GM03348 (cell line): ENCODE data around the gene NUCB2.
A peak's percentile ranks its signal among the peaks of the same experiment; 100 is the strongest.
"Not testable (repeated sequence)": the region's sequence is repeated elsewhere in the genome, so short reads cannot be mapped to it uniquely, and the experiment has no call there.

Experiments used
- DNase-seq: peaks from one replicate; pipeline ENCODE4 v3.0.0; 2012; ENCODE audit warnings: low spot score

NUCB2 gene

DNA sequence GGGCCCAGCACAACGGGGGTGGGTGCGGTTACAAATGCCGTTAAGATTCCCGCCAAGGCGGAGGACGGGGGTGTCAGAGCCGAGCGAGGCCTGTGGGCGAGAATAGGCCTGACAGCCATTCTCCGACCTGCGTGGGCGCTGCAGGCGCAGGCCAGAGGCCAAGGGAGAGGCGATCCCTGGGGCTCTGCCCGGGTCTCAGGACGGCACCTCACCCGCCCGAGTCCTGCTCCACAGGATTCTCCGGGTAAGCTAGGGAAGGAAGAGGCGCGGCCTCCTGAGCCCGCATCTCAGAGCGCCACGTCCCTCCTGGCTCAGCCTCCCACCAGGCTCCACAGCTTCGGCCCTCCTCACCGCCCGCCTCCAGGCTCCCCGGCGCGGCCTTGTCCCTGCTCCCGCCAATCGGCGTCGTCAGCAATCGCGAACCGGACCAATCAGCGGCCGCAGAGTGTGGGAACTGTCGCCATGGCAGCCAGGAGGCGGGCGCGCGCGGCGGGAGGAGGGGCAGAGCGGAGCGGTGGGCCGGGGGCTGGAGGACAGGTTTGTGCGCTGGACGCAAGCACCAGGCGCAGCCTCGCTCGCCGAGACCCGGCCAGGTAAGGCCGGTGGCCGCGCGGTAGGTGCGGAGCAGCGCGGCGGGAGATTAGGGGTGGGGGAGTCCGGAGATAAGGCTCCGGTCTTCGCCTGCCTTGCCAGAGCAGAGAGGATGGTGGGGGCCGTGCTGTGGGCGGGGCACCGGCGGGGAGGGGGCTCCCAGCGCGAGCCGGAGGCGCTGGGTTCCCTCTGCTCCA is at the start of gene NUCB2:
Gene NUCB2, plus strand, starts transcription at position 504 of the 788 bp plus-strand sequence. CDS start 18,585 bp downstream, outside the sequence.
- peak; percentile 99 for DNase-seq

DNA sequence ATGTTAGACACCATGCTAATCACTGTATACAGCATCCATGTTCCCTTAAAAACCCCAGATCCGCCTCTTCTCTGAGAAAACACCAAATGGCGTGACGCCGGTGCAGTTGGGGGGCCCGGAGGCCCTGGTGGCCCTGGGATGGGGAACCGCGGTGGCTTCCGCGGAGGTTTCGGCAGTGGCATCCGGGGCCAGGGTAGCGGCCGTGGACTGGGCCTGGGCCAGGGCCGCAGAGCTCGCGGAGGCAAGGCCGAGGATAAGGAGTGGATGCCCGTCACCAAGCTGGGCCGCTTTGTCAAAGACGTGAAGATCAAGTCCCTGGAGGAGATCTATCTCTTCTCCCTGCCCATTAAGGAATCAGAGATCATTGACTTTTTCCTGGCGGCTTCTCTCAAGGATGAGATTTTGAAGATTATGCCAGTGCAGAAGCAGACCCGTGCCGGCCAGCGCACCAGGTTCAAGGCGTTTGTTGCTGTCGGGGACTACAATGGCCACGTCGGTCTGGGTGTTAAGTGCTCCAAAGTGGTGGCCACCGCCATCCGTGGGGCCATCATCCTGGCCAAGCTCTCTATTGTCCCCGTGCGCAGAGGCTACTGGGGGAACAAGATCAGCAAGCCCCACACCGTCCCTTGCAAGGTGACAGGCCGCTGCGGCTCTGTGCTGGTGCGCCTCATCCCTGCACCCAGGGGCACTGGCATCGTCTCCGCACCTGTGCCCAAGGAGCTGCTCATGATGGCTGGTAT is 48.2 kb upstream of the NUCB2 start:
- DNase-seq: not testable (repeated sequence)

DNA sequence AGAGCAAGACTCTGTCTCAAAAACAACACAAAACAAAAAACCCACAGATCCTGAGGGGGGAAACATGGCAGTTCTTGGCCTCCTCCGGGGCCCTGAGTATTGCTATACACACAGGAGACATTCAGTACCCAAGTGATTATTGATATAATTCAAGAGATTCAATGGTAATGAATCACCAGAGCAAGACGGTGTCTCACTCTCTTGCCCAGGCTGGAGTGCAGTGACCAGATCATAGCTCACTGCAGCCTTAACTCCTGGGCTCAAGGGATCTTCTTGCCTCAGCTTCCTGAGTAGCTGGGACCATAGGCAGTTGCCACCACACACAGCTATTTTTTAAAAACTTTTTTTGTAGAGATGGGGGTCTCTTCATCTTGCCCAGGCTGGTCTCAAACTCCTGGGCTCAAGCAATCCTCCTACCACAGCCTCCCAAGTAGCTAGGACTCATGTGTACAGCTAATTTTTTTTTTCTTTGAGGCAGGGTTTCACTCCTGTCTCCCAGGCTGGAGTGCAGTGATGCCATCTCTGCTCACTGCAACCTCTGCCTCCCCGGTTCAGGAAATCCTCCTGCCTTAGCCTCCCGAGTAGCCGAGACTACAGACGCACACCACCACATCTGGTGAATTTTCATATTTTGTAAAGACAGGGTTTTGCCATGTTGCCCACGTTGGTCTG is 46.9 kb upstream of the NUCB2 start:
- DNase-seq: no peak

DNA sequence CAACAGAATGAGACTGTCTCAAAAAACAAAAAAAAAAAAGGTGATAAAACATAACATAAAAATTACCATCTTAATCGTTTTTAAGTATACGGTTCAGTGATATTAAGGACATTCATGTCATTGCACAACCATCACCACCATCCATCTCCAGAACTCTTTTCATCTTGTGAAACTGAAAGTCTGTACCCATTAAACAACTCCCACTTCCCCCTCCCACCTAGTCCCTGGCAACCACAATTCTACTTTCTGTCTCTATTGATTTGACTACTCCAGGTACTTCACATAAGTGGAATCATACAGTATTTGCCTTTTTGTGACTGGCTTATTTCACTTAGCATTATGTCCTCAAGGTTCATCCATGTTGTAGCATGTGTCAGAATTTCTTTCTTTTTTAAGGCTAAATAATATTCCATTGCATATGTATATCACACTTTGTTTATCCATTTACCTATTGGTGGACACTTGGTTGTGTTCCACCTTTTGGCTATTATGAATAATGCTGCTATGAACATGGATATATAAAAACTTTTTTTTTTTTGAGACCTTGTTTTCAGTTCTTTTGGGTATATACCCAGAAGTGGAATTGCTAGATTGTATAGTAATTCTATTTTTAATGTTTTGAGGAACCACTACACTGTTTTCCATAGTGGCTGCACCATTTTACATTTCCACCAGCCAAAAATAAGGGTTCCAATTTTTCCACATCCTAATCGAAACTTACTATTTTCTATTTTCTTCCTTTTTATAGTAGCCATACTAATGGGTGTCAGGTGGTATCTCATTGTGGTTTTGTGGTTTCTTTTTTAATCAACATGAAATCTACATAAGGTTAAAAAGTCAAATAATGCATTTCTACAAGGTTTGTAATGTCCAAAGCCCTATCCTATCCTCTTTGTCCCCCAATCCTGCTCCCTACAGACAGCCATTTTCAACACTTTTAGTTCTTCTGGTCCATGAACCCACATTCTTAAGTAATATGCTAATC is 45.4 kb upstream of the NUCB2 start:
- DNase-seq: no peak

GRCh38 chr11:17233101-17233500 is 43.4 kb upstream of the NUCB2 start:
- DNase-seq: no peak

DNA sequence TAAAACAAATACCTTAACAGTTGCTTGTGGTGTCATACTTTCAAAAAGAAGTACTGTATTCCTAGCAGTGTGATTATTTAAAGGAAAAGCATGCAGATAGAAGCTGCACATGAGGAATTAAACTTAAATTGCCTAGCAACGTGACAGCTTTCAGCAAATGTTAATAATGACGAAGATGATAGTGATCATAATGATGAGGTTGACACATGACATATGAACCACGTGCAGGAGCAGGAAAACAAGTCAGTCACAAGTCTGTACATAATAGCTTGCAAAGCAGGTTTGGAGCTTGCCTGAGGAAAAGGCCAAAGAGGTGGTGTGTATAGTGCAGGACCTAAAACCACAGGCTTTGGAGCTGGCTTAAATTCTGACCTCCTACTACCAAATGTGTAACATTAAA is 38.2 kb upstream of the NUCB2 start:
- DNase-seq: no peak

GRCh38 chr11:17239927-17240326 is 36.6 kb upstream of the NUCB2 start:
- not testable (repeated sequence) for DNase-seq

- DNase-seq: no peak
These were observed 35.8 kb upstream of the NUCB2 start for GRCh38 chr11:17240780-17241179.

GRCh38 chr11:17242954-17243353 is 33.6 kb upstream of the NUCB2 start:
- DNase-seq: not testable (repeated sequence)

DNA sequence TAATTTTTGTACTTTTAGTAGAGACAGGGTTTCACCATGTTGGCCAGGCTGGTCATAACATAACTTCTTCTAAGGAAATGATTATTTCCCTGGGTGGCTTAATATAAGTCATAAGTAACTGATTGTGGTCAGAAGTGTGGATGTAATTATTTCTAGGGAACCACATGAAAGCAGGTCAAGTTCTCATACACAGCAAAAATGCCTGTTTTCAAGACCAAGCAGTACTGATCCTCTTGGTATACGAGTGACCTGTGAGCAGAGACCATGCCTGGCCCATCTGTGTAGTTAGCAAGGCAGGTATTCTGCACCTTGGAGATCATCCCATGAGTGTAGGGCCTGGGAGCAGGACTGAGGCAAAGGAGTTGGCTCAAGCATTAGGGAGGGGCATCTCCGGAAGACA is 32.5 kb upstream of the NUCB2 start:
- no peak for DNase-seq

DNA sequence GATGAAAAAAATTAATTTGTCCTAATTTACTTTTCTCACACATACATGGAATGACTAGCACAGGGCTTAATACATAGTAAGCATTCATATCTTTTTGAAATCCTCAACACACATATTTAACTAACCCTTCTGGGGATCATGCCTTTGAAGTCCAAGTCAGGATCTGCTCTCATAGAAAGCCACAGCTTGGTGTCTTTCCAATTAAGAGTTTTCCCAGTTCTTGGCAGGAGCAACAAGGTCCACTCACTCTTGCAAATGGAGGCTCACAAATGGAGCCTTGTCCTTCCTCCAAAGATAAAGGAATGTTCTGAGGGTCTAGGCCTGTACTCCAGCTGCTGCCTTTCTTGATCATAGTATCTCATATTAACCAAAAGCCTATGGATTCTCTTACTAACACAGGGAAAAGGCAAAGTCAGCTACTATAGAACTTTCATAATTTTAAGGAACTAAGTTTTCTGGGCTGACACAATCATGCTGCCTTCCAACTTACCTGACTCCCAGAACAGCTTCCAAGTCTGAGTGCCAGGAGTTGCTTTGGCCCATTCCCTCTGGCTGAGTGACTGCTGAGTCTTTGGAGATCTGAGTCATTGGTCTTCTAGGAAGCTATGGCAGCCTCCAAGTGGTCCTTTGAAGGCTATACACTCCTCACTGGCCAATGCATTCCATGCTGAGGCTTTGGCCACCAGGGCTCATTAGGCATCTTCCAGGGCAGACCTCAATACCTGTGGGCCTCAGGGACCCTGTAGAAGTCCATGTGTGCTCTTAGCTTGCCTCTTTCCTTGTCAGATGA is 25.8 kb upstream of the NUCB2 start:
- peak; percentile 13 for DNase-seq

DNA sequence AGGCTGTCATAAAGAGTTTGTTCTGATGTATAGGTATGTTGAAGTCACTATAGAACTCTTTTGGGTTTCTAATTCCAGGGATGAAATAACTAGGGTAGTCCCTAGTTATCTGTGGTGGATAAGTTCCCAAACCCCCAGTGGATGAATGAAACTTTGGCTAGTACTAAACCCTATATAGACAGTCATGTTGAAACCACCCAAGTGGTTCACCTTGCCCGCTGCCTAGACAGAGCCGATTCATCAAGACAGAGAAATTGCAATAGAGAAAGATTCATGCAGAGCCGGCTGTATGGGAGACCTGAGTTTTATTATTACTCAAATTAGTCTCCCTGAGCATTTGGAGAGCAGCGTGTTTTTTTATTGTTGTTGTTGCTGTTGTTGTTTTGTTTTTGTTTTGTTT is 23.8 kb upstream of the NUCB2 start:
- no peak for DNase-seq

DNA sequence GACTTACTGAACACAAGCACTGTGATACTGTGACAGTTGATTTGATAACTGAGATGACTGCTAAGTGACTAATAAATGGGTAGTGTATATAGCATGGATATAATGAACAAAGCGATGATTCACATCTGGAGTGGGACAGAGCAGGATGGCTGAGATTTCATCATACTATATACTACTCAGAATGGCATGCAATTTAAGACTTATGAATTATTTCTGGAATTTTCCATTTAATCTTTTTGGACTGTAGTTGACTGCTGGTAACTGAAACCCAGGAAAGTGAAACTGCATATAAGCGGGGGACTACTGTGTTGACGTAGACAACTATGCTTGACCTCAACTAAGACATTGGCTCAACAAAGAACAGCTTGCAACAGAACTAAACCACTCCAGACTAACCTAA is 20.0 kb upstream of the NUCB2 start:
- peak; percentile 75 for DNase-seq

- DNase-seq: peak; percentile 10
These were observed 19.3 kb upstream of the NUCB2 start for GRCh38 chr11:17257196-17257595.

- DNase-seq: no peak
These were observed 17.9 kb upstream of the NUCB2 start for GRCh38 chr11:17258670-17259069.

DNA sequence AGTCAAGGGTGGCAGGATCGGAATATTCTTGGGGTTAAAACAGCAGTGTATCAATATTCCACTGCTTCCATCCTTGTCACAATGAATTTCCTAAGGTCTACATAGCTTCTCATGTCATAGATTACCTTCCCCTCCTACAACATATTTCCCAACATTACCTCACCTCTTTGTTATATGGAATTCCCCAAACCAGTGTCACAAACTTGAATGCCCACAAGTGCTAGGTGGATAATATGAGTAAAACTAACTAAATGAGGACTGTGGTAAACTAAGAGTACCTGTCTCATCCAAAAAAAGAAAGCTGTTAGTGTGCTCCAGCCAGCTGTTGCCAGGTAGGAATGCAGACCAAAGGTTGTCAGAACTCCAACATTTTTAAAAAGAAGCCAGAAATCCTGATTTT is 17.0 kb upstream of the NUCB2 start:
- no peak for DNase-seq

GRCh38 chr11:17260020-17260419 is 16.5 kb upstream of the NUCB2 start:
- DNase-seq: no peak

DNA sequence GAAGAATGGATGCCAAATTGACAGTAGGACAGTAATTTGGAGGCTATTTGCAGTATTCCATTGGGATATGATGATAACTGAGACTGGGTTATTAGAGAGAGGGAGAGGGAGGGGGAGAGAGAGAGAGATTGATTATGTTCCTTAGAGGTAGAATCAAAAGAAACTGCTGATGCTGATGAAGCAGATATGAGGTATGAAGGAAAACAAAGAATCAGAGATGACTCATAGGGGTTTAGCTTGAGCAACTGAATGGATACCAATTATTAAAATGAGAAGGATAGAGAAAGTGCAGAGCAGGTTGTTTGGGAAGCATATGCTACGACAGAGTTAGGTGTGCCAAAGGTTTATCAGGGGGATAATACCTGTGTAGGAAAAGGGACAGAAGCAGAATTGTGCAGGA is 12.8 kb upstream of the NUCB2 start:
- peak; percentile 36 for DNase-seq

- no peak for DNase-seq
These were observed 9.8 kb upstream of the NUCB2 start for GRCh38 chr11:17266781-17267180.

DNA sequence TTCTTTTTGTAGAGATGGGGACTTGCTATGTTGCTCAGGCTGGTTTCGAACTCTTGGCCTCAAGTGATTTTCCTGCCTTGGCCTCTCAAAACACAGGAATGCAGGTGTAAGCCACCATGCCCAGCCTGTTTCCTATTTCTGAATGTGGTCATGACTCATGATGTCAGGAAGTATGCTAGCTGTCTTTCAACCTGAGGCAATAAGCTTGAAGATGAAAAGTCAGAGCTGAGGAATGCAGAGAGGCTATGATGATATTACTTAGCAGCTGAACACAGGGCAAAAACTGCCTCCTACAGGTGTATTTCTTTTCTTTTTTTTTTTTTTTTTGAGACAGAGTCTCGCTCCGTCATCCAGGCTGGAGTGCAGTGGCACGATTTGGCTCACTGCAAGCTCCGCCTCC is 9.0 kb upstream of the NUCB2 start:
- peak; percentile 44 for DNase-seq

- not testable (repeated sequence) for DNase-seq
These were observed 8.0 kb upstream of the NUCB2 start for GRCh38 chr11:17268500-17268899.
